ENCODE measurements around the gene COPRS.
"Not testable (repeated sequence)": the region's sequence is repeated elsewhere in the genome, so short reads cannot be mapped to it uniquely, and the experiment has no call there.

The COPRS gene

GRCh38 chr17:31835984-31836383, 23.1 kb downstream of the COPRS start:
- TF ChIP-seq CTCF (IDR thresholded peaks at IDR 0.05; ENCODE audit: insufficient read depth, low read depth, low read length, missing control alignments), result no peak
- H3K4me3 ChIP-seq (ENCODE audit: low read length), result no peak overlapping the region
- DNase-seq (ENCODE audit: low read depth), result no peak

GRCh38 chr17:31834448-31834847, 24.6 kb downstream of the COPRS start:
- no peak for DNase-seq (ENCODE audit: low read depth)
- no peak for TF ChIP-seq CTCF (IDR thresholded peaks at IDR 0.05; ENCODE audit: insufficient read depth, low read depth, low read length, missing control alignments)
- H3K4me3 ChIP-seq (ENCODE audit: low read length), result no peak overlapping the region

- TF ChIP-seq CTCF (IDR thresholded peaks at IDR 0.05; ENCODE audit: insufficient read depth, low read depth, low read length, missing control alignments), result no peak
- DNase-seq (ENCODE audit: low read depth), result no peak
- no peak overlapping the region for H3K4me3 ChIP-seq (ENCODE audit: low read length)
These were observed 26.3 kb downstream of the COPRS start for GRCh38 chr17:31832746-31833145.

- DNase-seq (ENCODE audit: low read depth), result no peak
- no peak for TF ChIP-seq CTCF (IDR thresholded peaks at IDR 0.05; ENCODE audit: insufficient read depth, low read depth, low read length, missing control alignments)
These were observed 27.8 kb downstream of the COPRS start for GRCh38 chr17:31830971-31831858.

GRCh38 chr17:31829649-31830048, 29.4 kb downstream of the COPRS start:
- DNase-seq (ENCODE audit: low read depth), result no peak
- H3K4me3 ChIP-seq (ENCODE audit: low read length), result no peak overlapping the region
- no peak for TF ChIP-seq CTCF (IDR thresholded peaks at IDR 0.05; ENCODE audit: insufficient read depth, low read depth, low read length, missing control alignments)

More at GRCh38 chr17:31830971-31831858, 27.8 kb downstream of the COPRS start:
- H3K4me3 ChIP-seq (ENCODE audit: low read length), result no peak overlapping the region

- not testable (repeated sequence) for H3K4me3 ChIP-seq (ENCODE audit: low read length); DNase-seq (ENCODE audit: low read depth)
These were observed 30.1 kb downstream of the COPRS start for GRCh38 chr17:31828955-31829354.

GRCh38 chr17:31825961-31826691, 32.9 kb downstream of the COPRS start:
- TF ChIP-seq CTCF (IDR thresholded peaks at IDR 0.05; ENCODE audit: insufficient read depth, low read depth, low read length, missing control alignments), result no peak
- DNase-seq (ENCODE audit: low read depth), result peak; percentile 81
- H3K4me3 ChIP-seq (ENCODE audit: low read length), result no peak overlapping the region

All from epithelial cell of esophagus (primary cell).